ENCODE measurements around the gene IL2RA. TPM values are rescaled to one million over a fixed set of nuclear protein-coding genes. Genes with fewer than 3 reads are reported as not detected.
A peak's percentile ranks its signal among the peaks of the same experiment; 100 is the strongest.
"Not testable (repeated sequence)": the region's sequence is repeated elsewhere in the genome, so short reads cannot be mapped to it uniquely, and the experiment has no call there.

Gene IL2RA
- total RNA-seq, 2 donors from 2014 or later, result 1,064 to 1,187 TPM

DNA sequence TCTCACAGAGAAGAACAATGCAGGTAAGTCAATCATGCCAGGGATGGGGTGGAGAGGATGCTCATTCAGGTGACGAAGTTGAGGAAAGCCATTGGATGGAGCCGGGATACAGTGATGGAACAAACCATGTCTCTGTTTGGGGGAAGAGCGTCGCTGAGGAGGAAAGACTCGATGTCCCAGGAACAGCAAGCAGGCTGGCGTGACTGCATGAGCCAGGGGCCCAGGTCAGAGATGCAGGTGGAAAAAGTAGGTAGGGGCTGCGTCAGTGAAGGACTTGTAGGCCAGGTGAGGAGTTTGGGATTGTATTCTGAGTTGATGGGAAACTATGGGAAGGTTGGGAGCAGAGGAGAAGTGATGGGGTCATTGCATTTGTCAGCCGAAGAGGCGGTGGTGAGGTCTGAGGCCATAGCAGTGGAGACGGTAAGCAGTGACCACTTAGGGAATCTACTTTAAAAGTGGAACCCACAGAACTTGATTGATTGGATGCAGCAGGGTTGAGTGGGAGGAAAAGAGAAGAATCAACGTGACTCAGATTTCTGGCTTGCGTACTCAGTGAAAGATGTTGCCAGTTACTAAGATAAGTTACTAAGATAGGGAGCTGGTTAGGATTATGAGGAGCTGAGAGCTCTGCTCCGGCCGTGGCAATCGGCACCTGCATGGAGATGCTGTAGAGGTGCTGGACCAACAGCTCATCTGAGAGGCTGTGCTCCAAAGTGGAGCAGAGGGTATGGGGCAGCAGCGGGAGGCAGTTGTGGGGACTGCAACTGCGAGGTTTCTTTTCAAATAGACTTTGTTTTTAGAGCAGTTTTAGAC, 12.5 kb upstream of the IL2RA start:
- ATAC-seq (peak; percentile 6 to 37), DNase-seq (ENCODE audit: low spot score) (no peak)
- Mint-ChIP-seq H3K36me3 (peaks cover 5% of the 10 kb centered on the region), H3K9me3 (no peaks in the 10 kb centered on the region), H3K4me3 (peak overlapping the region; percentile 67), H3K27me3 (peaks cover 0 to 5% of the 10 kb centered on the region in 2 donors), H3K27ac (peak overlapping the region; percentile 97), H3K4me1 (ENCODE audit: low read depth in 2 of 2) (peaks cover 33 to 58% of the 10 kb centered on the region in 2 donors)

DNA sequence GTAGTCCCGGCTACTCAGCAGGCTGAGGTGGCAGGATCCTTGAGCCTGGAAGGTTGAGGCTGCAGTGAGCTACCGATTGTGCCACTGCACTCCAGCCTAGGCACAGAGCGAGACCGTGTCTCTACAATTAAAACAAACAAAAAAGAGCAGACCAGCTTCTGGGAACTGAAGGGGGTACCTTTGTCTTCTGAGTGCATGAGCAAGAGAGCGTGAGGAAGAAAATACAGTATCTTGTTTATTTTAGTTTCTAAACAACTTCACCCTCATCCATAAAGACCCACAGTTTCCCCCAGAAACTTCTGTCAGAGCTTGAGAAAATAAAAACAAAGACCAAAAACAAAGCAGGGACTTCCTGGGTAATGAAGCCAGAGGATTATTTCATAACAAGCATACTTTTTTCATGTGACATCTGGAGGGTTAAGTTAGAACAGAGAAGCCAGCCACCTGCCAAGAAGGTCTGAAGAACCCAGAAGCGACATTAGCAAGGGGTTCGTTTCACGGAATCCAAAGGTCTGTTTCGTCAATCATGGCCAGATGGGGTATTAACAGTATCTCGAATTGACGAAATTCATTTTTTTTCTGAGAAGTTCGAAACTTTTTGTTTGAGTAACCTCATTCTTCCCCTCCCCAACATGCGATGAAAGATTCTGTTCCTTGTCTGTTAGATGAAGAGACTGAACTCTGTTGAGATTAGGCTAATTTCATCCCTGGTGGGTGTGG, 10.2 kb upstream of the IL2RA start:
- Mint-ChIP-seq H3K27ac (peak overlapping the region; percentile 97), H3K36me3 (peaks cover 5% of the 10 kb centered on the region), H3K4me3 (peak overlapping the region; percentile 67), H3K9me3 (peaks cover 1% of the 10 kb centered on the region), H3K27me3 (peaks cover 0 to 5% of the 10 kb centered on the region in 2 donors), H3K4me1 (ENCODE audit: low read depth in 2 of 2) (peaks cover 48 to 68% of the 10 kb centered on the region in 2 donors)
- no peak for DNase-seq (ENCODE audit: low spot score)
- peak; percentile 64 to 80 for ATAC-seq

DNA sequence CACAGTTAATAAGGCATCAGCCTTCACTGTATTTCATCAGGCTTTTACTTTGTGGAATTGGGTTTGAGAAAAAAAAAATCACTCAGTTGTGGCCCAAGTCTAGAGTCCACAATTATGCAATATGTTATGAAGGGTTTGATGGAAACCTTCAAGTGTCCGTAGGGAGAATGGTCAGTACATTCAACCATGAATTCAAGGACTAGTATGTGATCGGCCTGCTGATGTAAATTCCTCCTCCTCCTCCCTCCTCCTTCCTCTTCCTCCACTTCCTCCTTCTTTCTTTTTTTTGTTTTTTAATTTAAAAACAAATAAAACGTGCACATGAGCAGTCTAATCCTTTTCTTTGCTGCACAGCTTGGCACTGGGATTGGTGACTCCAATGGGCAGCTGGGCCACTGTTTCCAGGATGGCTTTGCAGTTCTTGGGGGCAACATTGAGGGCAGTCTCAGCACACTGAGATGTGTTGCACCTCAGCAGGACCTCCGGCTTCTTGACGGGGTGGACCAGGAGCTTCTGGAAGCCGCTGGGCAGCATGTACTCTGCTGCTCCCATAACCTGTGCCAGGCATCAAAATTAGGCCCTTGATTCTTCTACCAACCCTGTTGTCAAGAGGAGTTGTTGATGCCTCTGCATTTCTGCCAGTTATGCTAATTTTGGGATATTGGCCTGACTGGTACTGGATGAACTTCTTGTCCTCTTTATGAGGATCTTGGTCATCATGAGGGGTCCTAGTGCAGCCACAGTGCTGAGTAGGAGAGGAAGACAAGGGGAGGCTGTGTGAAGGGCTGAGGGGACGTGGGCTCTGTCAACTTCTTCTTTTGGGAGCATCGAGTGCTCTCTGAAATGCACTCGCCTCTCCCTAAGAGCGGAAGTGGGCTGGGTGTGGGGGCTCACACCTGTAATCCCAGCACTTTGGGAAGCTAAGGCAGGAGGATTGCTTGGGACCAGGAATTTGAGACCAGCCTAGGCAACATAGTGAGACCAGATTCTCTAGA, 9.3 kb upstream of the IL2RA start:
- Mint-ChIP-seq H3K4me3 (peak overlapping the region; percentile 83), H3K4me1 (ENCODE audit: low read depth in 2 of 2) (peaks cover 54 to 74% of the 10 kb centered on the region in 2 donors)
- no peak for DNase-seq (ENCODE audit: low spot score)

DNA sequence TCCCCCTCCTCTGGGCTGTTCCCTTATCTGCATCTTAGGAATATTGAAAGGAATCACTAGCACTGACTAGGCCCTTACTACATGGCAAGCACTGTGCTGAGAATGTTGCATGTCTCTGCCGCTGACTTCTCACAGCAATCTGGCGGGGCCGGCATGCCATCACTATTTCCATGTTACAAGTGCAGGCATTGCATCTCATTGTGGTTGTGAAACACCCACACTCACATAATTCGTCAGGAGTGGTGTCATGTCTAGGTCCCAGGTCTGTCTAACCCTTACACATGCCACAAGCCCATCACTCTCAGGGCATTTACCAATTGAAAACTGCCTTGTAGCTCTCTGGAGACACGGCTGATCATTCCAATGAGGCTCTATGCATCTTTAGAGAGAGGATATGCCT, 8.5 kb upstream of the IL2RA start:
- H3K27me3 Mint-ChIP-seq, result peaks cover 0 to 5% of the 10 kb centered on the region in 2 donors
- peak overlapping the region; percentile 83 for H3K4me3 Mint-ChIP-seq
- H3K9me3 Mint-ChIP-seq, result peaks cover 10% of the 10 kb centered on the region
- H3K27ac Mint-ChIP-seq, result peak overlapping the region; percentile 97
- peaks cover 13% of the 10 kb centered on the region for H3K36me3 Mint-ChIP-seq
- peaks cover 61 to 78% of the 10 kb centered on the region in 2 donors for H3K4me1 Mint-ChIP-seq (ENCODE audit: low read depth in 2 of 2)
- ATAC-seq (peak; percentile 53 to 64), DNase-seq (ENCODE audit: low spot score) (no peak)

More for the DNA sequence above, 9.3 kb upstream of the IL2RA start:
- no peak for ATAC-seq
- peaks cover 6% of the 10 kb centered on the region for H3K36me3 Mint-ChIP-seq
- H3K9me3 Mint-ChIP-seq, result peaks cover 4% of the 10 kb centered on the region
- H3K27ac Mint-ChIP-seq, result peak overlapping the region; percentile 97
- peaks cover 0 to 5% of the 10 kb centered on the region in 2 donors for H3K27me3 Mint-ChIP-seq

DNA sequence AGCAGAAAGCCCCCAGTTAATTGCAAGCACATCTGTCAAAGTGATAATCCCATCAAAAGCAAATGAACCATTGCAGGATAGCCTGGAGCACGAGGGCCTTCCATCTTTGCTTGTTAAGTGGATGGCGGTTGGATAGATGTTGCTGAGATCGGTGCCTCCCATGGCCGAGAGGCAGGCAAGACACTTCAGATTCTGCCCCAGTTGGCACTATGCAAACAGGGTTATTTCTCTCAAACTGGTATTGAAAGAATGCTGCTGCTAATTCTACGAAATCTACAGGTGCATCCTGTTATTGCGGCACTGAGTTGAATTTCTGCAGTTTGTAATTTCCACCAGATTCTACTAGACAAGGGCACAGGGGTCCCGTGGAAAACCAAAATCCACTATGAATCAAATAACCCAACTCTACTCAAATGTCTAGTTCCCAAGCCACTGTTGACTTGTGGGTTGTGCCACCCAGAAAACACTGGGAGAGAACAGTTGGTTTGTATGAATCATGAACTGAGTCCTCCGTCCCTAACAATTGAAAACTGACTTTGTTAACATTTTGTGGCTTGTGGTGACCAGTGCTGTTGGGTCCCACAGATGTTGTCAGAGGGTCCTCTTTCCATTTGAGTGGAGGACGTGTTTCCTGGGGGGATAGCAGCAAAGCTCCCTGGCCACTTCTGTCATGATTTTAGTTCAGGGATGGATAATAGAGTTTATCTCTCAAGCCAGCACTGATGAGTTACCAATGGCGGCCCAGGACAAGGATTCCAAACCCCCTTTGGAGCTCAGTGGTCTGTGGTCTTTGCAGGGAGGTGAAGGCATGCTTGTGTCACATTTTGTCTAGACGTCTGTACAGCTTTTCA, 7.1 kb upstream of the IL2RA start:
- DNase-seq (ENCODE audit: low spot score) (no peak), ATAC-seq (peak in 1 of 2 donors; percentile 34)
- Mint-ChIP-seq H3K27me3 (peaks cover 0 to 1% of the 10 kb centered on the region in 2 donors), H3K4me1 (ENCODE audit: low read depth in 2 of 2) (peaks cover 65 to 82% of the 10 kb centered on the region in 2 donors), H3K4me3 (peak overlapping the region; percentile 83), H3K9me3 (peaks cover 10% of the 10 kb centered on the region), H3K27ac (peak overlapping the region; percentile 97), H3K36me3 (peaks cover 13% of the 10 kb centered on the region)

DNA sequence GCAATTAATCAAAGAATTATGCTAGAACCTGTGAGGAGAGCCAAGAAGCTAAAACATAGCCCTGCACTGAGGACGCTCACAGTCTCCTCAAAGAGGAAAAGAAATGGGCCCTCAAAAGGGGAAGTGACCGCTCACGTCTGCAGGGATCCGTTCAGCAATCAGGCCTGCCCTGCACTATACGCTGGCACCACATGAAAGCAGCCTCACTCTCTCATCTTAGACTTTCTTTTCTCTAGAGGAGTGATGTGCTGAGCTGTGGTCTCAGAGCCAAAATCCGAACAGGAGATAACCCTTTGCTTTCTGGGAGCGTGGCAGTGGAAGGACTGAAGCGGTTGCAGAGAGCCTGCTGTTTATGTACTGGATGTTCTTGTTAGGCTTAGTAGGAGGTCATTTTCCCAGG, 6.3 kb upstream of the IL2RA start:
- no peak for ATAC-seq
- H3K36me3 Mint-ChIP-seq, result peaks cover 13% of the 10 kb centered on the region
- peak overlapping the region; percentile 97 for H3K27ac Mint-ChIP-seq
- H3K4me3 Mint-ChIP-seq, result peak overlapping the region; percentile 83
- no peaks in the 10 kb centered on the region for H3K27me3 Mint-ChIP-seq
- H3K9me3 Mint-ChIP-seq, result peaks cover 10% of the 10 kb centered on the region
- DNase-seq (ENCODE audit: low spot score), result no peak
- H3K4me1 Mint-ChIP-seq (ENCODE audit: low read depth in 2 of 2), result peaks cover 66 to 81% of the 10 kb centered on the region in 2 donors

DNA sequence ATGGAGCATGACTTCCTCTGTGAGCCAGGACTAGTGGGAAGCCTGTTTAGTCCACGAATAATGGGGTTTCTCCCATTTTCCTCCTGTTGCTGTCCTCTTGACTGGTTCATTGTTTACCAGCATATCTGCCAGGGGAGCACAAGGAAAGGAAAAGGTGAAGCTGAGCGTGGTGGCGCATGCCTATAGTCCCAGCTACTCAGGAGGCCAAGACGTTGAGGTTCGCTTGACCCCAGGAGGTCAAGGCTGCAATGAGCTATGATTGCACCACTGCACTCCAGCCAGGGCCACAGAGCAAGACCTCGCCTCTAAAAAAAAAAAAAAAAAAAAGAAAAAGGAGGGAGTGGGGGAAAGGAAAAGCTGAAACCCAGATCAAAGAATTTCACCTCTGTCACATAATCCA, 5.8 kb upstream of the IL2RA start:
- Mint-ChIP-seq H3K27ac (peak overlapping the region; percentile 97), H3K4me1 (ENCODE audit: low read depth in 2 of 2) (peaks cover 65 to 78% of the 10 kb centered on the region in 2 donors), H3K4me3 (peak overlapping the region; percentile 83), H3K36me3 (peaks cover 13% of the 10 kb centered on the region), H3K9me3 (peaks cover 10% of the 10 kb centered on the region), H3K27me3 (no peaks in the 10 kb centered on the region)
- no peak for ATAC-seq
- DNase-seq (ENCODE audit: low spot score), result no peak

DNA sequence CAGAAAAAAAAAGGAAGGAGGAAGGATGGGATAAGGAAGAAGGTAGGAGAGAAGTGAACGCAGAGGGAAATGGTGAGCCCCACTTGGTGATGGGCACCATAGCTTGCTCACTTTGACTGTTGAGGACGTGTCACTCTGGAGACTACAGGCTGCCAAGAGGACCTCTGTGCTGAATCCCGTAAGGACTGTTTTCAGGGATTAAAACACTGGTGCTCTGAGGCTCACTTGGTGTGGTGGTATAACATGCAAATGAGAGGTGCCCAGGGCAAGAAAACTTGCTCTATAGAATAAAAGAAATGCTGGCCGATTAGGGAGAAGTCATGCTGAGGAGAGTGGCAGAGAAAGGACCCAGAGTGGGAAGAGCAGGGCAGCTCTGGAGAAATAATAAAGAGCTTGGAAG, 5.3 kb upstream of the IL2RA start:
- DNase-seq (ENCODE audit: low spot score) (no peak), ATAC-seq (no peak)
- H3K27me3 Mint-ChIP-seq, result no peaks in the 10 kb centered on the region
- peaks cover 10% of the 10 kb centered on the region for H3K9me3 Mint-ChIP-seq
- peak overlapping the region; percentile 97 for H3K27ac Mint-ChIP-seq
- H3K36me3 Mint-ChIP-seq, result peaks cover 13% of the 10 kb centered on the region
- H3K4me1 Mint-ChIP-seq (ENCODE audit: low read depth in 2 of 2), result peaks cover 67 to 80% of the 10 kb centered on the region in 2 donors
- peak overlapping the region; percentile 83 for H3K4me3 Mint-ChIP-seq

DNA sequence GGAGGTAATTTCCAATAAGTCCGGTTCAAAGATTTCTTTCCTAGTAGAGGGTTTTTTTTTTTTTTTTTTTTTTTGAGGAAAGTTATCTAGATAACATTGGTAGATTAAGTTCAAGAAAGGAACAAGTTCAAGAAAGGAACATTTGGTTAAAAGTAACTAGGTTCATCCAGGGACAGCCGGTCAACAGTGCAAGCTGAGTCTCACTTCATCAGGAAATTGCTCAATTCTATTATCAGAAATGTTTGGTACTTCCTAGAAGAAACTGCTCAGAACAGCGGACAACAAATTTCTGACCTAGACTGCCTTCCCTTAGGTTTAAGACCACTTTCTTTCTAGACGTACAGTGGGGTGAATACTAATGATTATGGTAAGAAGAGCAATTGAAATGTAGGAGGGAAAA, 3.7 kb upstream of the IL2RA start:
- DNase-seq (ENCODE audit: low spot score), result peak; percentile 75
- H3K4me3 Mint-ChIP-seq, result peak overlapping the region; percentile 95
- peak overlapping the region; percentile 97 for H3K27ac Mint-ChIP-seq
- ATAC-seq, result peak; percentile 43 to 69
- peaks cover 10% of the 10 kb centered on the region for H3K9me3 Mint-ChIP-seq
- H3K36me3 Mint-ChIP-seq, result peaks cover 22% of the 10 kb centered on the region
- peaks cover 58 to 73% of the 10 kb centered on the region in 2 donors for H3K4me1 Mint-ChIP-seq (ENCODE audit: low read depth in 2 of 2)
- H3K27me3 Mint-ChIP-seq, result no peaks in the 10 kb centered on the region

DNA sequence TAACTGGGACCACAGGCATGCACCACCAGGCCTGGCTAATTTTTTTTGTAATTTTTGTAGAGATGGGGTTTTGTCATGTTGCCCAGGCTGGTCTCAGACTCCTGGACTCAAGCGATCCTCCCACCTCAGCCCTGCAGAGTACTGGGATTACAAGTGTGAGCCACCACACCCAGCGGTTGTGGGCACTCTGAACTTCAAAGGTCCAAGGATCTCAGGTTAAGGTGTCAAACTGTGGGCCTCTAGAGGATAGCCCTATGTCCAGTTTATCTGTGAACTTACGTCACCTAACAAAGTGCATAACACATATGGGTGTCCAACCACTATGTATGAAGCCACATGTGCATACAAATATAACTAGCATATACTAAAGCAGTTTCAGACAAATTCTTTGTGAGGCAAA, 3.2 kb upstream of the IL2RA start:
- DNase-seq (ENCODE audit: low spot score) (peak; percentile 84), ATAC-seq (peak; percentile 65 to 72)
- H3K4me3 Mint-ChIP-seq, result peak overlapping the region; percentile 95
- H3K27me3 Mint-ChIP-seq, result no peaks in the 10 kb centered on the region
- H3K9me3 Mint-ChIP-seq, result peaks cover 10% of the 10 kb centered on the region
- peak overlapping the region; percentile 97 for H3K27ac Mint-ChIP-seq
- peaks cover 53 to 69% of the 10 kb centered on the region in 2 donors for H3K4me1 Mint-ChIP-seq (ENCODE audit: low read depth in 2 of 2)
- H3K36me3 Mint-ChIP-seq, result peaks cover 21% of the 10 kb centered on the region

DNA sequence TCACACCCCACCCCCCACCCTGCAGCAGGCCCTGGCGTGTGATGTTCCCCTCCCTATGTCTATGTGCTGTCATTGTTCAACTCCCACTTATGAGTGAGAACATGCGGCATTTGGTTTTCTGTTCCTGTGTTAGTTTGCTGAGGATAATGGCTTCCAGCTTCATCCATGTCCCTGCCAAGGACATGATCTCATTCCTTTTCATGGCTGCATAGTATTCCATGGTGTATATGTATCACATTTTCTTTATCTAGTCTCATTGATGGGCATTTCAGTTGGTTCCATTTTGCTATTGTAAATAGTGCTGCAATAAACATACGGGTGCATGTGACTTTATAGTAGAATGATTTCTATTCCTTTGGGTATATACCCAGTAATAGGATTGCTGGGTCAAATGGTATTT, 2.6 kb upstream of the IL2RA start:
- Mint-ChIP-seq H3K4me1 (ENCODE audit: low read depth in 2 of 2) (peaks cover 52 to 67% of the 10 kb centered on the region in 2 donors), H3K27ac (peak overlapping the region; percentile 97), H3K4me3 (peak overlapping the region; percentile 95), H3K36me3 (peaks cover 23% of the 10 kb centered on the region)
- not testable (repeated sequence) for DNase-seq (ENCODE audit: low spot score); H3K27me3 Mint-ChIP-seq; ATAC-seq; H3K9me3 Mint-ChIP-seq

DNA sequence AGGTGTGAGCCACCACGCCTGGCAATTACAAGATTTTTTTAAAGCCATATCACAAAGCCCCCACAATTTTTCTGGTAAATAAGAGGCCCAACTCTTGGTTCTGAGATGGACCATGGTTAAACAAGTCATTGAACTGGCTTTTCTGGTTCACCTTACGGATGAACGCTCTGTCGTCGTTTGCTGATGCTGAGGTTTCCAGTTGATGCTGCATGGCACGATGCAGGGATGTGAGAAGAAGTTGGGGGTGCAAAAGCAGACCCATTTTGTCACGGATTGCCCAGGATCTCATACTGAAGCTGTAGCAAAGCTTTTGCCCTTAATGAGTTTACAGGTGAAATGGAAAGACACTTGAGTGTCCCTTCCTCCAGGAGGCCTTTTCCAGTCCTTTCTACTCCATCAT, 2.0 kb upstream of the IL2RA start:
- H3K27me3 Mint-ChIP-seq, result no peaks in the 10 kb centered on the region
- peaks cover 48 to 71% of the 10 kb centered on the region in 2 donors for H3K4me1 Mint-ChIP-seq (ENCODE audit: low read depth in 2 of 2)
- peak overlapping the region; percentile 97 for H3K27ac Mint-ChIP-seq
- no peak for DNase-seq (ENCODE audit: low spot score)
- peak overlapping the region; percentile 95 for H3K4me3 Mint-ChIP-seq
- no peak for ATAC-seq
- H3K36me3 Mint-ChIP-seq, result peaks cover 29% of the 10 kb centered on the region
- H3K9me3 Mint-ChIP-seq, result peaks cover 10% of the 10 kb centered on the region

Measured in natural killer cell treated with Interleukin-12 subunit alpha and Interleukin-12 subunit beta and Interleukin-15 and Interleukin-18, amount 100 ng/mL, for 72 hours (primary cell).